ENCODE measurements around the gene GLI1.
A peak's percentile ranks its signal among the peaks of the same experiment; 100 is the strongest.
"Not testable (repeated sequence)": the region's sequence is repeated elsewhere in the genome, so short reads cannot be mapped to it uniquely, and the experiment has no call there.

The GLI1 gene

GRCh38 chr12:57441846-57442427 is 17.6 kb upstream of the GLI1 start:
- DNase-seq (ENCODE audit: low spot score): no peak

- DNase-seq (ENCODE audit: low spot score): not testable (repeated sequence)
Measured at GRCh38 chr12:57444337-57444736, 15.2 kb upstream of the GLI1 start.

- DNase-seq (ENCODE audit: low spot score): no peak
Measured at GRCh38 chr12:57444744-57445143, 14.8 kb upstream of the GLI1 start.

GRCh38 chr12:57446292-57446960 is 13.2 kb upstream of the GLI1 start:
- no peak for DNase-seq (ENCODE audit: low spot score)

- DNase-seq (ENCODE audit: low spot score): no peak
Measured at GRCh38 chr12:57448669-57449068, 10.9 kb upstream of the GLI1 start.

GRCh38 chr12:57449375-57449774 is 10.2 kb upstream of the GLI1 start:
- DNase-seq (ENCODE audit: low spot score): no peak

- no peak for DNase-seq (ENCODE audit: low spot score)
Measured at GRCh38 chr12:57450057-57450456, 9.5 kb upstream of the GLI1 start.

GRCh38 chr12:57451233-57451778 is 8.3 kb upstream of the GLI1 start:
- DNase-seq (ENCODE audit: low spot score): peak; percentile 26

GRCh38 chr12:57452181-57452936 is 7.2 kb upstream of the GLI1 start:
- DNase-seq (ENCODE audit: low spot score): peak; percentile 78

GRCh38 chr12:57452937-57453509 is 6.6 kb upstream of the GLI1 start:
- DNase-seq (ENCODE audit: low spot score): peak; percentile 79

- no peak for DNase-seq (ENCODE audit: low spot score)
Measured at GRCh38 chr12:57454213-57454565, 5.4 kb upstream of the GLI1 start.

GRCh38 chr12:57454566-57455373 is 4.8 kb upstream of the GLI1 start, which contains the start of gene INHBE:
Gene INHBE (plus strand): TSS chr12:57455307. CDS start chr12:57455537, 230 bp downstream.
- peak; percentile 59 for DNase-seq (ENCODE audit: low spot score)

GRCh38 chr12:57455374-57456144 is 4.0 kb upstream of the GLI1 start:
- no peak for DNase-seq (ENCODE audit: low spot score)

GRCh38 chr12:57456145-57456700 is 3.4 kb upstream of the GLI1 start:
- no peak for DNase-seq (ENCODE audit: low spot score)

- DNase-seq (ENCODE audit: low spot score): no peak
Measured at GRCh38 chr12:57456737-57457490, 2.7 kb upstream of the GLI1 start.

- DNase-seq (ENCODE audit: low spot score): no peak
Measured at GRCh38 chr12:57458665-57459054, 925 bp upstream of the GLI1 start.

- DNase-seq (ENCODE audit: low spot score): peak; percentile 89
Measured at GRCh38 chr12:57459055-57459749, 383 bp upstream of the GLI1 start.

- DNase-seq (ENCODE audit: low spot score): no peak
Measured at GRCh38 chr12:57460468-57460784, 841 bp downstream of the GLI1 start.

GRCh38 chr12:57460841-57461275 is 1.3 kb downstream of the GLI1 start:
- no peak for DNase-seq (ENCODE audit: low spot score)

Measured in AG20443 (cell line).